ENCODE measurements around the gene SMAD9. TPM values are rescaled to one million over a fixed set of nuclear protein-coding genes. Genes with fewer than 3 reads are reported as not detected.

SMAD9 gene
- total and polyA plus RNA-seq, 9 of the 15 experiments (the other 6 are each of a cell fraction or from before 2014, with no cell fraction given), result 0.02 to 0.08 (median 0.03) TPM; not detected in 4

DNA sequence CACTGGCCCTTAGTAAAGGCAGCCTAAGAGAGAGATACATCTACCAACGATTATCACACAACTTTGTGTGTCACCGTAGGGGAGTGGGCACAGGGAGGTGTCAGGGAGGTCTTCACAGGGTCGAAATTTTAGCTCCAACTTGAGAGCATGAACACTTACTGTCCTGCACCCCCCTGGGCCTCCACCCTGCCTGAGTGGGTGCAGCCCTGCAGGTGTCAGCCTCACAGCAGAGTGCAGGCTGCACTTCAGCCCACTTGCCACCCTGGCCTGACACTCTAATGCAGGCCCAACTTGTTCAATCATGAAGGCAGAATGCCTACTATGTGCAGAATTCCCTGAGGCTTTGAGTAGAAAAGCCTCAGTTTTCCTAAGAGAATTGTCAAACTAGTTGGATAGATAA is 4.0 kb upstream of the SMAD9 start:
- no peaks in the 10 kb centered on the region for H3K36me3 ChIP-seq (ENCODE audit: control insufficient read depth, insufficient read depth, low read length)
- WGBS (ENCODE audit: insufficient coverage, low coverage, missing lambda C conversion rate), result 0% methylated on average over 3 of the region's 3 CpGs
- H3K79me2 ChIP-seq (ENCODE audit: control insufficient read depth, insufficient read depth, low read length), result no peaks in the 10 kb centered on the region
- H3K9me3 ChIP-seq (replicated peaks; ENCODE audit: control insufficient read depth, insufficient read depth, low read depth, low read length), result no peaks in the 10 kb centered on the region
- TF ChIP-seq ZKSCAN3 (CRISPR knock-in tag; IDR thresholded peaks at IDR 0.05), result no peak
- no peak for TF ChIP-seq ZNF41 (CRISPR knock-in tag; conservative IDR thresholded peaks at IDR 0.05)
- no peak for TF ChIP-seq JUND (IDR thresholded peaks at IDR 0.05; ENCODE audit: borderline replicate concordance, low read depth, low read length)
- no peak for TF ChIP-seq JUND (tag; IDR thresholded peaks at IDR 0.05; ENCODE audit: borderline replicate concordance, low read depth, low read length)
- TF ChIP-seq, protein P1, sequence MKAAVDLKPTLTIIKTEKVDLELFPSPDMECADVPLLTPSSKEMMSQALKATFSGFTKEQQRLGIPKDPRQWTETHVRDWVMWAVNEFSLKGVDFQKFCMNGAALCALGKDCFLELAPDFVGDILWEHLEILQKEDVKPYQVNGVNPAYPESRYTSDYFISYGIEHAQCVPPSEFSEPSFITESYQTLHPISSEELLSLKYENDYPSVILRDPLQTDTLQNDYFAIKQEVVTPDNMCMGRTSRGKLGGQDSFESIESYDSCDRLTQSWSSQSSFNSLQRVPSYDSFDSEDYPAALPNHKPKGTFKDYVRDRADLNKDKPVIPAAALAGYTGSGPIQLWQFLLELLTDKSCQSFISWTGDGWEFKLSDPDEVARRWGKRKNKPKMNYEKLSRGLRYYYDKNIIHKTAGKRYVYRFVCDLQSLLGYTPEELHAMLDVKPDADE (conservative IDR thresholded peaks at IDR 0.05; ENCODE audit: control insufficient read depth, low read depth, low read length), result no peak
- TF ChIP-seq KDM1A (IDR thresholded peaks at IDR 0.05), result no peak
- peaks cover 0 to 9% of the 10 kb centered on the region in 2 experiments; a peak in 2 of 5 replicates for H3K4me1 ChIP-seq (replicated peaks in 1 of 2; ENCODE audit: control insufficient read depth in 2 of 2, insufficient read depth in 2 of 2, low read length in 2 of 2)
- ChIA-PET POLR2A (no interaction called here), CTCF (ENCODE audit: low intra/inter-chr PET ratio) (no interaction called here)
- H4K20me1 ChIP-seq (replicated peaks; ENCODE audit: control insufficient read depth, insufficient read depth, low read length), result no peaks in the 10 kb centered on the region
- in situ Hi-C loops (cut with MboI), result no loop called here
- H3K27ac ChIP-seq (ENCODE audit: extremely low read depth, low read depth, low read length), result no peak overlapping the region
- DNase-seq (ENCODE audit: extremely low read depth in 1 of 4, low spot score in 3 of 4) (no peak), FAIRE-seq (no peak), ATAC-seq (no peak)
- BruUV-seq (replicated peaks), result no TSS peak
- intact Hi-C loops (cut with micrococcal nuclease), result no loop called here
- no peak overlapping the region for H3K9ac ChIP-seq (ENCODE audit: insufficient read depth in 1 of 2, low read depth in 2 of 2, low read length in 2 of 2)
- peaks cover 15 to 21% of the 10 kb centered on the region in 2 experiments; a peak in 3 of 5 replicates for H3K27me3 ChIP-seq (ENCODE audit: control insufficient read depth in 2 of 2, insufficient read depth in 2 of 2, low read length in 2 of 2)
- no peak overlapping the region for H3K4me3 ChIP-seq
- no peak overlapping the region for H2AFZ ChIP-seq (ENCODE audit: low read depth, low read length)
- no peaks in the 10 kb centered on the region for H3K9me1 ChIP-seq (ENCODE audit: control insufficient read depth, insufficient read depth, low read length)
- no peak overlapping the region for H3K4me2 ChIP-seq (ENCODE audit: insufficient read depth, low read length)

All from K562 (cell line).